EH (cell line): ENCODE results near the gene MLXIP.
A peak's percentile ranks its signal among the peaks of the same experiment; 100 is the strongest.
"Not testable (repeated sequence)": the region's sequence is repeated elsewhere in the genome, so short reads cannot be mapped to it uniquely, and the experiment has no call there.

Experiments used
- DNase-seq: peaks from one replicate; pipeline ENCODE4 v3.0.0-alpha.2; 2015; ENCODE audit warnings: low read depth

The MLXIP gene

GRCh38 chr12:122096591-122097149, 18.1 kb downstream of the MLXIP start:
- DNase-seq, result no peak

- DNase-seq, result no peak
Observed at GRCh38 chr12:122097584-122097926, 19.0 kb downstream of the MLXIP start.

- DNase-seq, result peak; percentile 76
Observed at GRCh38 chr12:122097927-122098756, 19.6 kb downstream of the MLXIP start.

- DNase-seq, result no peak
Observed at GRCh38 chr12:122099280-122099749, 20.8 kb downstream of the MLXIP start.

GRCh38 chr12:122099856-122100255, 21.3 kb downstream of the MLXIP start:
- no peak for DNase-seq

- no peak for DNase-seq
Observed at GRCh38 chr12:122100568-122100967, 22.0 kb downstream of the MLXIP start.

- no peak for DNase-seq
Observed at GRCh38 chr12:122102331-122102730, 23.8 kb downstream of the MLXIP start.

GRCh38 chr12:122104844-122105243, 26.3 kb downstream of the MLXIP start:
- DNase-seq, result no peak

GRCh38 chr12:122105496-122105895, 26.9 kb downstream of the MLXIP start:
- DNase-seq, result not testable (repeated sequence)

- DNase-seq, result peak; percentile 21
Observed at GRCh38 chr12:122106843-122107242, 28.3 kb downstream of the MLXIP start.

GRCh38 chr12:122107261-122107660, 28.7 kb downstream of the MLXIP start:
- peak; percentile 87 for DNase-seq

- DNase-seq, result no peak
Observed at GRCh38 chr12:122111089-122111641, 32.6 kb downstream of the MLXIP start.

- DNase-seq, result no peak
Observed at GRCh38 chr12:122116707-122117535, 38.4 kb downstream of the MLXIP start.

- no peak for DNase-seq
Observed at GRCh38 chr12:122117979-122118378, 39.4 kb downstream of the MLXIP start.

- not testable (repeated sequence) for DNase-seq
Observed at GRCh38 chr12:122121341-122121740, 42.8 kb downstream of the MLXIP start.

- no peak for DNase-seq
Observed at GRCh38 chr12:122121745-122122144, 43.2 kb downstream of the MLXIP start.

GRCh38 chr12:122123051-122123760, 44.6 kb downstream of the MLXIP start:
- DNase-seq, result peak; percentile 73

- no peak for DNase-seq
Observed at GRCh38 chr12:122123761-122124145, 45.2 kb downstream of the MLXIP start.

- no peak for DNase-seq
Observed at GRCh38 chr12:122124370-122124769, 45.8 kb downstream of the MLXIP start.

- DNase-seq, result no peak
Observed at GRCh38 chr12:122125452-122126341, 47.1 kb downstream of the MLXIP start.

GRCh38 chr12:122126342-122126635, 47.7 kb downstream of the MLXIP start:
- no peak for DNase-seq
